Mesendoderm (in vitro differentiated cells): ENCODE measurements around the gene SPEM1.

Experiments used
- DNase-seq: peaks from one replicate; pipeline ENCODE4 v3.0.0; 2013
- H2AK5ac ChIP-seq: 2 replicates; pipeline ENCODE4 v1.6.1; 2013; ENCODE audit warnings: low read length, inconsistent platforms
- H2BK120ac ChIP-seq: 2 replicates; pipeline ENCODE4 v1.6.1; 2013; ENCODE audit warnings: low read depth, mild to moderate bottlenecking, low read length, moderate library complexity, mixed read lengths
- H2BK15ac ChIP-seq: replicated peaks from 2 replicates; pipeline ENCODE4 v1.6.1; 2013; ENCODE audit warnings: low read depth, mild to moderate bottlenecking, moderate library complexity
- H2BK5ac ChIP-seq: 2 replicates; pipeline ENCODE4 v1.6.1; 2013; ENCODE audit warnings: low read length, inconsistent platforms
- H3K18ac ChIP-seq: 2 replicates; pipeline ENCODE4 v1.6.1; 2013; ENCODE audit warnings: mild to moderate bottlenecking, low read length, mixed read lengths
- H3K23ac ChIP-seq: one replicate; pipeline ENCODE4 v1.6.1; 2013; ENCODE audit warnings: low read length
- H3K27ac ChIP-seq: 2 replicates; pipeline ENCODE4 v1.5.1; 2013; ENCODE audit warnings: low read depth, mild to moderate bottlenecking, inconsistent platforms, low read length, moderate library complexity
- H3K27me3 ChIP-seq: 2 replicates; pipeline ENCODE4 v1.6.1; 2013; ENCODE audit warnings: low read length, control low read depth, mild to moderate bottlenecking, inconsistent platforms; ENCODE audit not compliant: insufficient read depth, poor library complexity
- H3K36me3 ChIP-seq: 2 replicates; pipeline ENCODE4 v1.6.1; 2013; ENCODE audit warnings: low read length, inconsistent platforms; ENCODE audit not compliant: control insufficient read depth, insufficient read depth
- H3K4ac ChIP-seq: one replicate; pipeline ENCODE4 v1.6.1; 2013; ENCODE audit warnings: low read depth, mild to moderate bottlenecking, low read length, moderate library complexity
- H3K4me1 ChIP-seq: 2 replicates; pipeline ENCODE4 v1.6.1; 2013; ENCODE audit warnings: low read depth, low read length, inconsistent platforms; ENCODE audit not compliant: control insufficient read depth
- H3K4me2 ChIP-seq: 2 replicates; pipeline ENCODE4 v1.6.1; 2013; ENCODE audit warnings: low read length
- H3K4me3 ChIP-seq: 2 replicates; pipeline ENCODE4 v1.5.1; 2013; ENCODE audit warnings: mild to moderate bottlenecking, low read length
- H3K56ac ChIP-seq: one replicate; pipeline ENCODE4 v1.6.1; 2013; ENCODE audit warnings: low read length
- H3K79me1 ChIP-seq: 2 replicates; pipeline ENCODE4 v1.6.1; 2013; ENCODE audit warnings: low read length, inconsistent platforms
- H3K79me2 ChIP-seq: 2 replicates; pipeline ENCODE4 v1.6.1; 2013; ENCODE audit warnings: mild to moderate bottlenecking, low read length; ENCODE audit not compliant: control insufficient read depth, insufficient read depth
- H3K9ac ChIP-seq: 2 replicates; pipeline ENCODE4 v1.6.1; 2013; ENCODE audit warnings: low read length, inconsistent platforms
- H4K5ac ChIP-seq: one replicate; pipeline ENCODE4 v1.6.1; 2013; ENCODE audit warnings: low read length
- H4K8ac ChIP-seq: one replicate; pipeline ENCODE4 v1.6.1; 2013; ENCODE audit warnings: low read depth, mild to moderate bottlenecking, control low read depth, low read length, moderate library complexity
- WGBS: extraction: QIAGEN DNeasy Blood & Tissue Kit; methylation state at CpG from one replicate; pipeline ENCODE4 v1.1.7; 2013; ENCODE audit warnings: low lambda C conversion rate, missing lambda C conversion rate; ENCODE audit not compliant: insufficient coverage; ENCODE audit errors: extremely low coverage; 5-methylcytosine and 5-hydroxymethylcytosine counted together

The SPEM1 gene

DNA sequence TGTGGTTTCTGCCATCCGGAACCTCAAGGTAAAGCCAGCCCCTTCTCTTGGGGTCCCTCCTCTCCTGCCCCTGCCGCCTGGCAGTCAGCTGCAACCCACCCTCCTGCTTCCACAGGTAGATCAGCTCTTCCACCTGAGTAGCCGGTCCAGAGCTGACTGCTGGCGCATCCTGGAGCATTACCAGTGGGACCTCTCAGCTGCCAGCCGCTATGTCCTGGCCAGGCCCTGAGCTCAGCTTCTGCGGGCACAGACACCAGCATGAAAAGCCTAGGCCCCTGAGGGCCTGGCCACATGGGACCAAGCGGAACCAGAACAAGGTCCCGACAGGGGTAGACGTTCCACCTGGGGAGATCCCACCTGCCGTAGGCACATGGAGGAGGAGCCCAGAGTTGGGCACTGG is 31.3 kb upstream of the SPEM1 start:
- no peaks in the 10 kb centered on the region for H3K79me2 ChIP-seq
- H3K79me1 ChIP-seq = no peaks in the 10 kb centered on the region
- H3K18ac ChIP-seq = no peak overlapping the region
- no CpG with 5 or more reads among the region's 10 CpGs for WGBS
- H3K4me2 ChIP-seq = no peak overlapping the region
- H3K23ac ChIP-seq = no peak overlapping the region
- no peak overlapping the region for H4K8ac ChIP-seq
- H3K27ac ChIP-seq = no peak overlapping the region
- H4K5ac ChIP-seq = no peak overlapping the region
- H3K36me3 ChIP-seq = peaks cover 1% of the 10 kb centered on the region
- H3K27me3 ChIP-seq = no peaks in the 10 kb centered on the region
- H2BK15ac ChIP-seq = no peak overlapping the region
- no peak overlapping the region for H3K56ac ChIP-seq
- H2BK120ac ChIP-seq = no peak overlapping the region
- H3K4me1 ChIP-seq = no peaks in the 10 kb centered on the region
- DNase-seq = no peak
- no peak overlapping the region for H3K4me3 ChIP-seq
- H2AK5ac ChIP-seq = no peak overlapping the region
- no peak overlapping the region for H2BK5ac ChIP-seq
- H3K9ac ChIP-seq = no peak overlapping the region
- no peak overlapping the region for H3K4ac ChIP-seq

GRCh38 chr17:7389924-7390910 is 29.9 kb upstream of the SPEM1 start:
- no peak overlapping the region for H2BK5ac ChIP-seq
- peaks cover 1% of the 10 kb centered on the region for H3K36me3 ChIP-seq
- no peak overlapping the region for H3K56ac ChIP-seq
- H4K8ac ChIP-seq = no peak overlapping the region
- no peak overlapping the region for H4K5ac ChIP-seq
- no peak overlapping the region for H3K27ac ChIP-seq
- no peaks in the 10 kb centered on the region for H3K27me3 ChIP-seq
- DNase-seq = no peak
- no peaks in the 10 kb centered on the region for H3K4me1 ChIP-seq
- H3K4me3 ChIP-seq = no peak overlapping the region
- no peak overlapping the region for H3K23ac ChIP-seq
- no peak overlapping the region for H3K4ac ChIP-seq
- no peak overlapping the region for H3K9ac ChIP-seq
- no peak overlapping the region for H2BK120ac ChIP-seq
- H3K4me2 ChIP-seq = no peak overlapping the region
- no CpG with 5 or more reads among the region's 19 CpGs for WGBS
- no peak overlapping the region for H3K18ac ChIP-seq
- no peak overlapping the region for H2AK5ac ChIP-seq
- no peaks in the 10 kb centered on the region for H3K79me1 ChIP-seq
- no peaks in the 10 kb centered on the region for H3K79me2 ChIP-seq
- no peak overlapping the region for H2BK15ac ChIP-seq

DNA sequence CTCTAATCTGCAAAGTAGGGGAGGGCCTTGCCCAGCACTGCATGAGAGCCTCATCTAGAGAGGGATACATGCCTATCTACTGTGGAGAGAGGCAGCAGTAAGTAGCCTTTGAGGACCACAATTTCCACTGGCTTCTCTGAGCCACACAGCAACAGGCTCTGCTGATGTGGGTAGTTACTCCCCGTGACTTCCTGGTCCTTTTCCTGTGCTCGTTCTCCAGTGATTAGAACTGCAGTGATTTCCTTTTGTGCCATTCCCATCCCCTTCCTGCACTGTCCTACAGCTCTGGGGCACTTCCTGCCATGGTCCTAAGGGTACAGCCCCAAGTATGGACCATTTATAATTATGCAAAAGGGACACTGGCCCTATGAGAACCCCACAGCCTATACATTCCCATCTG is 28.8 kb upstream of the SPEM1 start:
- no peaks in the 10 kb centered on the region for H3K27me3 ChIP-seq
- no CpG with 5 or more reads among the region's 2 CpGs for WGBS

GRCh38 chr17:7392696-7393612 is 27.2 kb upstream of the SPEM1 start:
- H3K79me2 ChIP-seq = no peaks in the 10 kb centered on the region
- H2BK5ac ChIP-seq = no peak overlapping the region
- no peak overlapping the region for H4K5ac ChIP-seq
- no peak overlapping the region for H3K4me3 ChIP-seq
- H3K27ac ChIP-seq = no peak overlapping the region
- DNase-seq = peak; percentile 18
- H2BK120ac ChIP-seq = no peak overlapping the region
- H3K56ac ChIP-seq = peak overlapping the region; percentile 91
- no peak overlapping the region for H2BK15ac ChIP-seq
- H2AK5ac ChIP-seq = peak overlapping the region; percentile 51
- no peak overlapping the region for H3K18ac ChIP-seq
- H3K79me1 ChIP-seq = no peaks in the 10 kb centered on the region
- H3K4me2 ChIP-seq = peak overlapping the region; percentile 30
- no peak overlapping the region for H3K23ac ChIP-seq
- no peak overlapping the region for H4K8ac ChIP-seq
- H3K27me3 ChIP-seq = no peaks in the 10 kb centered on the region
- no CpG with 5 or more reads among the region's 42 CpGs for WGBS
- peaks cover 1% of the 10 kb centered on the region for H3K36me3 ChIP-seq
- no peaks in the 10 kb centered on the region for H3K4me1 ChIP-seq
- peak overlapping the region; percentile 63 for H3K9ac ChIP-seq
- H3K4ac ChIP-seq = no peak overlapping the region

More for the DNA sequence above, 28.8 kb upstream of the SPEM1 start:
- no peak for DNase-seq
- no peak overlapping the region for H2BK5ac ChIP-seq
- no peak overlapping the region for H3K4me3 ChIP-seq
- no peak overlapping the region for H2AK5ac ChIP-seq
- H3K4ac ChIP-seq = no peak overlapping the region
- H3K79me2 ChIP-seq = no peaks in the 10 kb centered on the region
- peaks cover 1% of the 10 kb centered on the region for H3K36me3 ChIP-seq
- no peak overlapping the region for H3K9ac ChIP-seq
- no peak overlapping the region for H2BK120ac ChIP-seq
- H2BK15ac ChIP-seq = no peak overlapping the region
- H3K56ac ChIP-seq = no peak overlapping the region
- H3K79me1 ChIP-seq = no peaks in the 10 kb centered on the region
- no peaks in the 10 kb centered on the region for H3K4me1 ChIP-seq
- H4K8ac ChIP-seq = no peak overlapping the region
- H3K4me2 ChIP-seq = no peak overlapping the region
- H3K23ac ChIP-seq = no peak overlapping the region
- no peak overlapping the region for H4K5ac ChIP-seq
- no peak overlapping the region for H3K27ac ChIP-seq
- H3K18ac ChIP-seq = no peak overlapping the region

GRCh38 chr17:7393613-7394451 is 26.3 kb upstream of the SPEM1 start:
- Histone ChIP-seq H4K8ac (no peak overlapping the region), H3K27ac (no peak overlapping the region), H4K5ac (no peak overlapping the region), H2BK15ac (no peak overlapping the region), H3K9ac (peak overlapping the region; percentile 63), H3K56ac (peak overlapping the region; percentile 91), H3K18ac (no peak overlapping the region), H3K23ac (no peak overlapping the region), H2BK120ac (no peak overlapping the region), H3K4ac (peak overlapping the region; percentile 39), H3K27me3 (no peaks in the 10 kb centered on the region), H3K4me2 (peak overlapping the region; percentile 30), H2BK5ac (no peak overlapping the region), H3K36me3 (peaks cover 1% of the 10 kb centered on the region), H3K4me3 (peak overlapping the region; percentile 40), H3K79me1 (no peaks in the 10 kb centered on the region), H3K79me2 (no peaks in the 10 kb centered on the region), H2AK5ac (peak overlapping the region; percentile 51), H3K4me1 (no peaks in the 10 kb centered on the region)
- WGBS = no CpG with 5 or more reads among the region's 48 CpGs
- DNase-seq = peak; percentile 66
